Central memory CD8-positive, alpha-beta T cell (primary cell): ENCODE results near the gene IFIT3.
"Not testable (repeated sequence)": the region's sequence is repeated elsewhere in the genome, so short reads cannot be mapped to it uniquely, and the experiment has no call there.

Experiments used
- ATAC-seq: fragments of 150-1000 bp; cut with Tn5 transposase; replicated peaks from 2 replicates; pipeline ENCODE4 v1.10.0; 2022; ENCODE audit warnings: mild to moderate bottlenecking, moderate FRiP score, moderate number of reproducible peaks; ENCODE audit not compliant: poor library complexity, severe bottlenecking; ENCODE audit errors: extremely low read depth
- DNase-seq, 2 donors: peaks; one replicate each; pipeline ENCODE4 v3.0.0; 2021; ENCODE audit warnings: low spot score in 2 of 2
- H3K27ac Mint-ChIP-seq: one replicate; pipeline ENCODE4 v1.8.0; 2022; ENCODE audit warnings: low read depth, mild to moderate bottlenecking, moderate library complexity, mixed read lengths
- H3K27me3 Mint-ChIP-seq: one replicate; pipeline ENCODE4 v1.8.0; 2022; ENCODE audit warnings: mixed read lengths
- H3K36me3 Mint-ChIP-seq: one replicate; pipeline ENCODE4 v1.8.0; 2022; ENCODE audit warnings: mild to moderate bottlenecking, moderate library complexity, mixed read lengths; ENCODE audit not compliant: insufficient read depth
- H3K4me1 Mint-ChIP-seq: one replicate; pipeline ENCODE4 v1.8.0; 2022; ENCODE audit warnings: mixed read lengths
- H3K4me3 Mint-ChIP-seq: one replicate; pipeline ENCODE4 v1.8.0; 2022; ENCODE audit warnings: mild to moderate bottlenecking, moderate library complexity, mixed read lengths
- H3K9me3 Mint-ChIP-seq: one replicate; pipeline ENCODE4 v1.8.0; 2022; ENCODE audit warnings: mixed read lengths

The IFIT3 gene

DNA sequence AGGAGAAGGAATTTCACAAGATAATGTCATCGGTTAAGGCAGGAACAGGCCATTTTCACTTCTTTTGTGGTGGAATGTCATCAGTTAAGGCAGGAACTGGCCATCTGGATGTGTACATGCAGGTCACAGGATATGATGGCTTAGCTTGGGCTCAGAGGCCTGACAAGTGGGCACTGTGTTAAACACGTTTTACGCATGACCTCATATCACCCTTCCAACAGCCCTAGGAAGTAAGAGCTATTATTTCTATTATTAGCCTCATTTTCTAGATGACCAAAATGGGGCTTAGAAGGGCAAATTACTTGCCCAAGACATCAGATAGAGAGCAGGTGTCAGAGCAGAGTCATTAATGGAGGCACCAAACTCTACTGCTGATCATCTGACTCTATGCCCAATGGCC is 2.2 kb downstream of the IFIT3 start:
- not testable (repeated sequence) for H3K27ac Mint-ChIP-seq, H3K9me3 Mint-ChIP-seq, DNase-seq, ATAC-seq, H3K27me3 Mint-ChIP-seq, H3K4me3 Mint-ChIP-seq
- peaks cover 28% of the 10 kb centered on the region for H3K36me3 Mint-ChIP-seq
- H3K4me1 Mint-ChIP-seq: peaks cover 61% of the 10 kb centered on the region

DNA sequence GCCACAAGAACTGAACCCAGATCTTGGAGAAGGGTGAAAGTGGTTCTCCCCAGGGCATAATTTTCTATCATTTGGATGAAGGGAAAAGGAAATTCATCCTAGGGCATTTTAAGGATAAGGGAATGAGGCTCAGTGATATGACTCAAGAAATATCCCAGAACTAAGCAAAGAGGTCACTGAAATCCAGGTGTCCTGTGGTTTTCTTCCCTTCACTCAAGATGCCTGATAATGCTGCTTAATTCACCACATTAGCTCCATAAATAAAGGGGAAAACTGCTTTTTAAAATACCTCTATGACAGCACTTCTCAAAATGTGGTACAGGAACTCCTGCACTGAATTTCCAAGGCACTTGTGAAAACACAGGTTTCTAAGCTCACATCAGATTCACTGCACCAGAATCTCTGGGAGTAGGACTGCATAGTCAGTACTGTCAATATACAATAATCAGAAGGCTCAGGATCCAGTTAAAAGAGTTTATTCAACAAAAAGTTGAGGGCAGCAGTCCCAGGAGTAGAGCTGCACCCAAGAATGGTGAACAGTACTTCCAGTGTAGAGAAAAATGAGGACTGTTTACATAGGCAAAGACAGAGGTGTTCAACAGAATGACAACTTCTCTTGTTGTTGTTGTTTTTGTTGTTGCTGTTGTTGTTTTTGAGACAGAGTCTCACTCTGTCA is 2.9 kb downstream of the IFIT3 start:
- Mint-ChIP-seq H3K4me3 (peak overlapping the region; percentile 87), H3K9me3 (no peaks in the 10 kb centered on the region), H3K36me3 (peaks cover 31% of the 10 kb centered on the region), H3K4me1 (peaks cover 67% of the 10 kb centered on the region), H3K27me3 (no peaks in the 10 kb centered on the region), H3K27ac (no peak overlapping the region)
- no peak for ATAC-seq
- no peak for DNase-seq

DNA sequence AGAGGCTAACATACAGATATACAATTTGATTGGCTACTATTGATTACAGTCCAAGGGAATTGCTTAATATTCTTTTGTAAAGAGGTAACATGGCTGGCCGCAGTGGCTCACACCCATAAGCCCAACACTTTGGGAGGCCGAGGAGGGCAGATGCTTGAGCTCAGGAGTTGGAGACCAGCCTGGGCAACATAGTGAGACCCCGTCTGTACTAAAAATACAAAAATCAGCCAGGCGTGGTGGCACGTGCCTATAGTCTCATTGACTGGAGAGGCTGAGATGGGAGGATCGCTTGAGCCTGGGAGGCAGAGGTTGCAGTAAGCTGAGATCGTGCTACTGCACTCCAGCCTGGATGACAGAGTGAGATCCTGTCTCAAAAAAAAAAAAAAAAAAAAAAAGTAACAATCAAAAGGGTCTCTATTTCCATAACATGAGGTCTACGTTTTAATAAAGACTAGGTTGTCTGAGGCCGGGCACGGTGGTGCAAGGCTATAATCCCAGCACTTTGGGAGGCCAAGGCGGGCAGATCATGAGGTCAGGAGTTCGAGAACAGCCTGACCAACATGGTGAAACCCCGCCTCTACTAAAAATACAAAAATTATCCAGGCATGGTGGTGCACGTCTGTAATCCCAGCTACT is 3.8 kb downstream of the IFIT3 start:
- ATAC-seq, H3K9me3 Mint-ChIP-seq, H3K27me3 Mint-ChIP-seq, DNase-seq: not testable (repeated sequence)
- Mint-ChIP-seq H3K36me3 (peaks cover 31% of the 10 kb centered on the region), H3K4me3 (peak overlapping the region; percentile 87), H3K4me1 (peaks cover 76% of the 10 kb centered on the region), H3K27ac (peak overlapping the region; percentile 97)

DNA sequence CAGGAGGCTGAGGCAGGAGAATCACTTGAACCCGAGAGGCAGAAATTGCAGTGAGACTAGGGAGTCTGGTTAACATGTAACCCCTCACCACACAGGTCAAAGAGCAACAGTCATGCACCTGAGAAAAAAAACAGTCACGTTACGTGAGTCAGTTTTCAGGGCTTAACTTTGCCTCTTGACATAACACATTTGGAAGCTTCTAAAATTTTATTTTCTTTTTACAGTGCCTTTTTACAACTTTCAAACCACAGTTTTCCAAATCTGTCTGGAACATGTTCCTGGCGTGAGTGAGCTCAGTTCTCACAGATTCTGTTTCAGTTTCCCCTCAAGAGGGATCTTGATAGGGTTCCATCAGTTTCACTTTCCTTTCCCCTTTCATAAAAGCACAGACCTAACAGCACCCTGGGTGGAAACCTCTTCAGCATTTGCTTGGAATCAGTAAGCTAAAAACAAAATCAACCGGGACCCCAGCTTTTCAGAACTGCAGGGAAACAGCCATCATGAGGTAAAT is 4.4 kb downstream of the IFIT3 start:
- H3K4me1 Mint-ChIP-seq: peaks cover 82% of the 10 kb centered on the region
- H3K27me3 Mint-ChIP-seq: no peaks in the 10 kb centered on the region
- DNase-seq: no peak
- ATAC-seq: peak; percentile 40
- peaks cover 32% of the 10 kb centered on the region for H3K36me3 Mint-ChIP-seq
- peak overlapping the region; percentile 97 for H3K27ac Mint-ChIP-seq
- H3K9me3 Mint-ChIP-seq: no peaks in the 10 kb centered on the region
- H3K4me3 Mint-ChIP-seq: peak overlapping the region; percentile 87

DNA sequence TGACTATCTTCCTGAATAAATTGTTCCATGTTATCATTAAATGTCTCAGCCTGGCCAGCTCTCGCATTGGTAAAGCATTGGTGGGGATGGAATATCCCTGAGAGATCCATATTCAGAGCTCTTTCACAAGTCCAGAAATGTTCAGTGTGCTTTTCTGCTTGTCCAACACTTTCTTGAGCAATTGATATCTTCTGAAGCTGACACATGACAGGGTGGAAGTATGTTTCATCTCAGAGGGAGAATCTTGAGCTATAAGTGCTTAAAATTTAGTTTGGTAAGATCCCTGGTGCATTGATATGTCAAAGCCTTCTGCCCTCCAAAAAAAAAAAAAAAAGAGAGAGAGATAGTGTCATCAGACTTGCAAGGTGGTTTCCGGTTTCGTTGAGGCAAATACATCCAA is 7.4 kb downstream of the IFIT3 start:
- peaks cover 62% of the 10 kb centered on the region for H3K4me1 Mint-ChIP-seq
- no peak for DNase-seq

DNA sequence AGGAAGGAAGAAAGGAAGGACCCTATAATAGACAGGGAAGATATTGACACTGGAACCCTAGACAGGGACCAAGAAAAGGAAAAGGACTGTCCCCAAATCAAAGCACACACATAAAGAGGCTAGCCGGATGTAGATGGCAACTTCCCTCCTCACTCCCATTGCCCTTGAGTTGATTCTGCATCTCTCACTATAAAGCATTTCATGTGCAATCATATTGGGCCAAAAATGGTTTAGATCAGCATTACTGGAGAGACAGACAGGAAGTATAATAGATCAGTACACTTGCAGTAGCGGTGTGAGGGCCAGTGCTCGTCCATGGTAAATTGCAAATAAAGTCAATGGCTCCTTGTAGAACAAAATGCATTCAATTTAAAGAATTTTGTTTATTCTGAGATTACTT is 8.4 kb downstream of the IFIT3 start:
- H3K27ac Mint-ChIP-seq: no peak overlapping the region
- H3K9me3 Mint-ChIP-seq: no peaks in the 10 kb centered on the region
- peaks cover 33% of the 10 kb centered on the region for H3K36me3 Mint-ChIP-seq
- no peak overlapping the region for H3K4me3 Mint-ChIP-seq
- DNase-seq: no peak
- peaks cover 52% of the 10 kb centered on the region for H3K4me1 Mint-ChIP-seq
- H3K27me3 Mint-ChIP-seq: peaks cover 10% of the 10 kb centered on the region
- no peak for ATAC-seq

More for the DNA sequence above, 7.4 kb downstream of the IFIT3 start:
- peak overlapping the region; percentile 97 for H3K27ac Mint-ChIP-seq
- ATAC-seq: no peak
- peak overlapping the region; percentile 11 for H3K4me3 Mint-ChIP-seq
- H3K9me3 Mint-ChIP-seq: no peaks in the 10 kb centered on the region
- peaks cover 8% of the 10 kb centered on the region for H3K27me3 Mint-ChIP-seq
- H3K36me3 Mint-ChIP-seq: peaks cover 33% of the 10 kb centered on the region

DNA sequence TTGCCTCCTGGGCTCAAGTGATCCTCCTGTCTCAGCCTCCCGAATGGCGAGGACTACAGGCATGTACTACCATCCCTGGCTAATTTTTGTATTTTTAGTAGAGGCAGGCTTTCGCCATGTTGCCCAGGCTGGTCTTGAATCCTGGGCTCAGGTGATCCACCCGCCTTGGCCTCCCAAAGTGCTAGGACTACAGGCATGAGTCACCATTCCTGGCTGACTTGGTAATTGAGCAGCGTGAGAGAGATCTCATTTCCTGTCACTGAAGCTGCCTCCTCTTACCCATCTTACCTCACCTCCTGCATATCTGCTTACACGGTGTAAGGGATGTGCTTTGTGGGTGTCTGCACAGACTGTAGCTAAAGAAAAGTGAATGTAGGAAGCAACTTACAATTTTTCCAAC is 9.7 kb downstream of the IFIT3 start:
- Mint-ChIP-seq H3K36me3 (peaks cover 28% of the 10 kb centered on the region), H3K27me3 (peaks cover 12% of the 10 kb centered on the region), H3K4me1 (peaks cover 44% of the 10 kb centered on the region), H3K27ac (peak overlapping the region; percentile 67), H3K4me3 (no peak overlapping the region), H3K9me3 (no peaks in the 10 kb centered on the region)
- ATAC-seq (no peak), DNase-seq (no peak)

DNA sequence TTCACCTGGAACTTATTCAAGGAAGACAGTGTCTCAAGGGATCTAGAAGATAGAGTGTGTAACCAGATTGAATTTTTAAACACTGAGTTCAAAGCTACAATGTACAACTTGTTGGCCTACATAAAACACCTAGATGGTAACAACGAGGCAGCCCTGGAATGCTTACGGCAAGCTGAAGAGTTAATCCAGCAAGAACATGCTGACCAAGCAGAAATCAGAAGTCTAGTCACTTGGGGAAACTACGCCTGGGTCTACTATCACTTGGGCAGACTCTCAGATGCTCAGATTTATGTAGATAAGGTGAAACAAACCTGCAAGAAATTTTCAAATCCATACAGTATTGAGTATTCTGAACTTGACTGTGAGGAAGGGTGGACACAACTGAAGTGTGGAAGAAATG is 10.9 kb downstream of the IFIT3 start:
- Mint-ChIP-seq H3K27me3 (peaks cover 25% of the 10 kb centered on the region), H3K4me1 (peaks cover 33% of the 10 kb centered on the region), H3K27ac (no peak overlapping the region), H3K9me3 (no peaks in the 10 kb centered on the region), H3K36me3 (peaks cover 20% of the 10 kb centered on the region), H3K4me3 (no peak overlapping the region)
- ATAC-seq (no peak), DNase-seq (no peak)

DNA sequence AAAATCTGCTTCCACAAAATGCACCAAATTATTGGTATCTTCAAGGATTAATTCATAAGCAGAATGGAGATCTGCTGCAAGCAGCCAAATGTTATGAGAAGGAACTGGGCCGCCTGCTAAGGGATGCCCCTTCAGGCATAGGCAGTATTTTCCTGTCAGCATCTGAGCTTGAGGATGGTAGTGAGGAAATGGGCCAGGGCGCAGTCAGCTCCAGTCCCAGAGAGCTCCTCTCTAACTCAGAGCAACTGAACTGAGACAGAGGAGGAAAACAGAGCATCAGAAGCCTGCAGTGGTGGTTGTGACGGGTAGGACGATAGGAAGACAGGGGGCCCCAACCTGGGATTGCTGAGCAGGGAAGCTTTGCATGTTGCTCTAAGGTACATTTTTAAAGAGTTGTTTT is 12.1 kb downstream of the IFIT3 start:
- Mint-ChIP-seq H3K27me3 (peaks cover 36% of the 10 kb centered on the region), H3K4me1 (peaks cover 28% of the 10 kb centered on the region), H3K36me3 (peaks cover 14% of the 10 kb centered on the region), H3K9me3 (no peaks in the 10 kb centered on the region), H3K27ac (no peak overlapping the region), H3K4me3 (no peak overlapping the region)
- ATAC-seq (no peak), DNase-seq (no peak)

DNA sequence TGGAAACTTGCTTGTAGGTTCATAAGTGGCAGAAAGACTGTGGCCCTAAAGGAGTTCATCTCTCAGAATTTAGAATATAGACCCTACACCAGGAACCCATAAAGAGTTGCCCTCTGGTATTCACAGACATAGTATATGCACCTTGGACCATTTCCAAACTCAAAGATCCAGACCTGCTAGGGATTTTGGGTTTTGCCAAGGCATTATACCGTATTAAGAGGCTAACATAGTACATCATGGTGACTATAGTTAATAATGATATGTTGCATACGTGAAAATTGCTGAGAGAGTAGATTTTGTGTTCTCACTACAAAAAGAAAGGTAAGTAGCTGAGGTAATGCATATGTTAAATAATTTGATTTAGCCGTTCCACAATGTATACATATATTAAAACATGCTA is 13.9 kb downstream of the IFIT3 start:
- Mint-ChIP-seq H3K4me3 (no peak overlapping the region), H3K4me1 (peaks cover 11% of the 10 kb centered on the region), H3K27ac (no peak overlapping the region), H3K36me3 (peaks cover 9% of the 10 kb centered on the region), H3K27me3 (peaks cover 43% of the 10 kb centered on the region), H3K9me3 (no peaks in the 10 kb centered on the region)
- DNase-seq: no peak
- no peak for ATAC-seq

DNA sequence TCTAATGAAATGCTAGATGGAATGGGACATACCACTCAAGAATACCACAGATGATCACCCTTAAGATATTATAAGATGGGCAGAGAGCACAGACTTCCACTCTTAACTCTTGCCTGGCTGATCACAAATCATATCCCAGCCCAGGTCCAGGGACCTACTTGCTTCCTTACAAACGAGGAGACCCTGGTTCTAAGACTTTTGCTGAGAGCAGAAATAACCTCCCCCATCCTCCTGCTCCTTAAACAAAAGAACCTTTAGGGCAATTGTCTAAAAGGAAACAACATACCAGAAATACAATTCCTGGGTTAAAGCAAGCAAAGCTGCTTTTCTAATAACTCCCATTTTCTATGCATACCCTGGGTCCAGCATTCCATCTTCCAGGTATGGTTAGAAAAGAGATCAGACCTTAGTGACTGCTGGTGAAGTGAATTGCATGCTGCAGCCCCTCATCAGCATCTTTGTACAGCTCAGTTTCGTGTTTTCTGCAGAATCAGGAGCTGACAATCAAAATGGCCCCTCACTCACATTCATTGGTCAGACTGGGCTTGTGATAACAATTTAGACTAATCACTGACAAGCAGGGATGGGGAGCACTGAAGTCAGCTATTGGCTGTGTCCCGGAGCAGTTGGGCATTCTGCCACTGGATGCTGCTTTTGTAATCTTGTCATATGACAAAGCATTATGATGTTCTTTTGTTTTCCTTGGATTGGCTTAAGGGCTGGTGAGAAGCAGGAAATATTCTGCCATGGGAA is 14.6 kb downstream of the IFIT3 start:
- Mint-ChIP-seq H3K27me3 (peaks cover 45% of the 10 kb centered on the region), H3K9me3 (no peaks in the 10 kb centered on the region), H3K36me3 (peaks cover 8% of the 10 kb centered on the region), H3K4me3 (no peak overlapping the region), H3K4me1 (peaks cover 3% of the 10 kb centered on the region), H3K27ac (no peak overlapping the region)
- DNase-seq: no peak
- ATAC-seq: no peak

DNA sequence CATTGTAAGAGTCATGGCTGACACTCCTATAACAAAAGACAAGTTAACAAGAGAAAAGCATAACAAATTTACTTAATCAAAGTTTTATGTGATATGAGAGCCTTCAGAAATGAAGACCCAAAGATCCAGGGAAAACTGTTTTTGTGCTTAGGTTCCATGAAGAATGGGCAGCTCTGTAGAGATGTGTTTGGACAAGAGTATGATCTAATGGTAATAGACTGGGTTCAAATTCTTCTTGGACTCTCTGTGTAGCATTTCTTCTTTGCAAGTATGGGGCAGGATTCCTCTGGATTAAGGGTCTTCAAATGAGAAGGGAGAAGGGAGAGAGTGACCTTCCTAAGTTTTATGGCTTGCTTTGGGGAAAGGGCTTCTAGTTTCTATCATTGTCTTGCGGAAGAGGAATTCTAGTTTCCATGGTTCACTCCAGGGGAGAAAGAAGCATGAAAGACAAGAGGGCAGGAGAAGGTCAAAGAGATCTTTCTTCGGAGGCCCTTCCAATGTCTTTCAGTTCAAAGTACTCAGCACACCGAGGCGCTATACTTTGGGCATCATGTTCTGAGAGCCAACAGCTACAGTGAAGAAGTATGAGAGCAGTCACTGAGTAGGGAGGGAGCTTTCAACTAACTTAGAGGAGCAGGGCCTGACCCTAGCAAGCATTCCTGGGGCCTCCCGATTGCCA is 15.4 kb downstream of the IFIT3 start:
- no peaks in the 10 kb centered on the region for H3K9me3 Mint-ChIP-seq
- no peaks in the 10 kb centered on the region for H3K4me1 Mint-ChIP-seq
- H3K4me3 Mint-ChIP-seq: no peak overlapping the region
- H3K27me3 Mint-ChIP-seq: peaks cover 45% of the 10 kb centered on the region
- ATAC-seq: no peak
- H3K36me3 Mint-ChIP-seq: peaks cover 8% of the 10 kb centered on the region
- H3K27ac Mint-ChIP-seq: no peak overlapping the region
- no peak for DNase-seq
